Measurements from ENCODE around the gene PCNX2. TPM values are rescaled to one million over a fixed set of nuclear protein-coding genes. Genes with fewer than 3 reads are reported as not detected.

PCNX2 gene, protein sequence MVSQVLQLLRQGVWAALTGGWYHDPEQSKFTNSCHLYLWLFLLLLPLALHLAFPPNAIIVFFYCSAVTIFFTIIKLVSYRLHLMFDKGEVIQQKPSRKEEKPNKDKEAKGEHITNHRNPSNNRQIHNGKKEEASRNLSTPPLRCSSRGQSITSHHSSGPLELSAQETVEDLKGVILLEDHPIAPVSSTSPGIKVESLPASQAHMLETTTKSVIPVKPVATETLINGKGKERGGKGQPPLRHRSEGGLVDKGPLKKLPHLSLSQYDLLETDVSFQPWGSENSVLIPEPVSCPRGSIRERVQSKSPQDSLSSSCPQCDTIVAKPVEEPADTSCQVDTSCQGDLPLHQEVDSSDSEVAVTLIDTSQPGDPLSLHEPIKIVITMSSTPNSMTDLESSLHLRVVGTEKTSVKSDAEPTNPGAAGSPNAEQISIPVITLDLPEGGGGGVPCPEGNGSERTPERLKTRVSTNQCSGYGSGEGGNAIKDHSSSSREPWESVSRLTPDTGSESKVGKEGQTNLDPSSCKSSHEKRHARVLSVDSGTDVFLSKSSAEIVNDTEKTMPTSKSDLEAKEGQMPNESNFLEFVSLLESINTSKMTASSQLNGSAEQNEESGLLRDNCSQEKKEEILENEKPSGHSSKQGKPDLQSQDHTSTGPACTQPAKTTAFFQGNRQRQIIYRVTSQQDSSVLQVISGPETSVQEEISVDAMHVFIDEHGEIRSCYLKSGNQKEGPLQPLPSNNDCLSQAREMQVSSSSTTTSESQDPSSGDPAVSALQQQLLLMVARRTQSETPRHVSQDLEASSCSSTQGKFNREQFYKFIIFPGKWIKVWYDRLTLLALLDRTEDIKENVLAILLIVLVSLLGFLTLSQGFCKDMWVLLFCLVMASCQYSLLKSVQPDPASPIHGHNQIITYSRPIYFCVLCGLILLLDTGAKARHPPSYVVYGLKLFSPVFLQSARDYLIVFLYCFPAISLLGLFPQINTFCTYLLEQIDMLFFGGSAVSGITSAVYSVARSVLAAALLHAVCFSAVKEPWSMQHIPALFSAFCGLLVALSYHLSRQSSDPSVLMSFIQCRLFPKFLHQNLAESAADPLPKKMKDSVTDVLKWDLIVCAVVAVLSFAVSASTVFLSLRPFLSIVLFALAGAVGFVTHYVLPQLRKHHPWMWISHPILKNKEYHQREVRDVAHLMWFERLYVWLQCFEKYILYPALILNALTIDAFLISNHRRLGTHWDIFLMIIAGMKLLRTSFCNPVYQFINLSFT (N-terminal part only)
- 27.5 and 30.8 TPM in 2 replicates for total RNA-seq

DNA sequence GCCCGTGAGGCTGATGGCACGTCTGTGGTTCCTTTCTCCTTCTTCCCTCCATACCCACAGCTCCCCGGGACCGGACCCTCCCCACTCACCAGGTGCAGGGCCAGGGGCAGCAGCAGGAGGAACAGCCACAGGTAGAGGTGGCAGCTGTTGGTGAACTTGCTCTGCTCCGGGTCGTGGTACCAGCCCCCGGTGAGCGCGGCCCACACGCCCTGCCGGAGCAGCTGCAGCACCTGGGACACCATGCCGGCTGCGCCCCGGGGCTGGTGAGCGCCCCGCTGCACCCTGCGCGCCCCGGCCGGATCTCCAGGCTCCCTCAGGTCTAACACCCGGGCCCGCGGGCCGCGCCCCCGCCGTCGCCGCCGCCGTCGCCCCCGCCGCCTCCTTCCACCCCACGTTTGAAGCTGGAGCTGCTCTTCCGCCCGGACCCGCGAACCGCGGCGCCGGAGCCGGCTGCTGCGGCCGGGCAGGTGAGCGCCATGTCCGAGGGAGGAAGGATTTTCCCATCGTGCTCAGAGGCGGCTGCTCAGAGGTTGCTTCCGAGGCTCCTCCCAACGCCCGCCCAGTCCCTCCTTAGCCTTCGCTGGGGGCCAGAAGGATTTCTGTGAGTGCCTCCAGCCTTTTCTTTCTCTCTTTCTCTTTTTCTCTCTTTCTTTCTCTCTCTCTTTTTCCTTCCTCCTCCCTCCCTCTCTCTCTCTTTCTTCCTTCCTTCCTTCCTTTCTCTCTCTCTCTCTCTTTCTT is at the start of gene PCNX2:
Gene PCNX2, minus strand, starts transcription at position 489 of the 738 bp plus-strand sequence. Its CDS starts 247 bp downstream, at position 242.

DNA sequence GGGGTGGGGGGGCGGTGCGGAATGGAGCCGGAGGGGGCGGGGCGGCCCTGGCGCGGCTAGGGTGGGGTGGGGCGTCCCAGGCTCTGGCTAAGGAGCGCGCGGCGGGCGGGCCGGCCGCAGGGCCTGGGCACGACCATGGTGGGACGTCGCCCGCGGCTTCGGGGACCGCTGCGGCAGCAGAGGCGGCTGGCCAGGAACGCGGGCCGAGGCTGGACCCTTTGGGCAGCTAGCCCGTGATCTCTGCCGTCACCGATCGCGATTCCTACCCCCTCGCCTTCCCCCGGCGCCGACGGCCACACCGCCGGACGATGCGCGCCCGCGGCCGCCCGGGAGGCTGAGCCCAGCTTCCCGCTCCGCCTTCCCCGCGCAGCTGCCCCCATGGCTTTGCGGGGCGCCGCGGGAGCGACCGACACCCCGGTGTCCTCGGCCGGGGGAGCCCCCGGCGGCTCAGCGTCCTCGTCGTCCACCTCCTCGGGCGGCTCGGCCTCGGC is 32.2 kb upstream of the PCNX2 start, which contains the start of gene MAP3K21:
Gene MAP3K21, plus strand, starts transcription at position 74 of the 491 bp plus-strand sequence. Its CDS starts 305 bp downstream, at position 379.

DNA sequence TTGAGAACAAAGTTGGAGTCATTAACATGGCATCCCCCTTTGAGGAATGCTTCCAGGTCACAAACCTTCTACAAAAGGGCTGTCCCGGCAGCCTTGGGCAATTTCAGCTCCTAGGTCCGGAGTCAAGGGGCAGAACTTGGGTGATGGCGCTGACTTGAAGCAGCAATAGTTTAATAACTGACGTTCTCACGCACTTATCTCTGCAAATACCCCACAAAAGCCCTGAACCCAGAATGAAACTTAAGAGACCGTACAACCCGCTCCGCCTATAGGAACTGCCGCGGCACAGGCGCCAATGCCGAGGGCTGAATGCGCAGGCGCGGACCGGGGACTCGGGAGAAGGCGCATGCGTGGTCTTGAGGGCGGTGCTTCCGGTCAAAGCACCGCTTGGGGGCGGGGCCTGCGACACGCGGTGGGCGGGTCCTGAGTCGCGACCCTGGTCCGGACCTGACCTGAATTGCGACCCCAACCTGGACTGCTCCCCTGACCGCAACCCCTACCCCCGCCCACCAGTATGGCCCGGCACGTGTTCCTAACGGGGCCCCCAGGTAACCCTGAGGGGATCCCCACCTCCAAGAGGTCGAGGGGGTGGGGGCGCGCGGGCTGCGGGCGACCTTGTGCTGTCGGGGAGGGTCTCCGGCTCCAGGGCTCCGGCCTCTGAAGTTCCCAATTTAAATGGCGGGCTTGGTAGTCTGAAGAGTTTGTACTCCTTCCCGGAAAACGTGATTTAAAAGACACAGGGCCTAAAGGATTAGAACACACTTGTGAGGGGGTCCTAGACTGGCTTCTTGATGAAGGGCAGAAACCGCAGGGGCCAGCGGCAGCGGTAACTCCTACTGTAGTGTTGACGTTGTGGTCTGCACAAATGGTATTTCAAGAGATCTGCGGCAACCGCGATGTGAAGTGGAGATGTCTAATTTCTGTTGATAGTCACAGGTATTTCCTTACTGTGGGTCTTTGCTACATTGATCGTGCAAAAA is 345.0 kb downstream of the PCNX2 start, which contains the start of gene NTPCR:
Gene NTPCR, plus strand, starts transcription at position 415 of the 980 bp plus-strand sequence. Its CDS starts 100 bp downstream, at position 515.

Other genes with a start within 250 kb of the PCNX2 start
- gene MAP3K21, start 32.0 kb upstream of the PCNX2 start, total RNA-seq: 2.4 and 2.7 TPM in 2 replicates

Data from placental epithelial cell (primary cell).